Activated CD4-positive, alpha-beta T cell treated with anti-CD3 and anti-CD28 coated beads, Interleukin-10, Interleukin-2, amounts not matched to agents 100 ng/mL and 50 ng/mL, durations not matched to agents 16 hours and 8 hours (primary cell): ENCODE results near the gene WIZ.

Experiments used
- DNase-seq: peaks from one replicate; pipeline ENCODE4 v3.0.0-alpha.2; 2020

The WIZ gene

DNA sequence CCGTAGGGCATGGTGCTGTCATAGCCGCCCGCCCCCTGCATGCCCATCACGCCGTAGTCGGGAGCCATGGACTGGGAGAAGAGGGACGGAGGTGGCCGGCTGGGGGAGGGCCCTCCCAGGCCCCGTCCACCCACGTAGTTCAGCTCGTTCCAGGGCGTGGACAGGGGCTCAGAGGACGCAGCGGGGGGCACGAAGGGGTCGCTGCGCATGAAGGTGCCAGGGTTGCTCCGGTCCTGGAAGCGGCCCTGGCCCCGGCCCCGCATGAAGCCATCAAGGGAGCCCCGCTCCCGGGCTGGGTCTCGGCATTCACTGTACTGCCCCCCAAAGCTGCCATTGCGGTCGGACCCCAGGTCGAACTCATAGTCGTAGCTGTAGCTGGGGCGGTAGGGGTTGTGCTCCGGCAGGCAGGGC, 76.9 kb downstream of the WIZ start:
- no peak for DNase-seq

DNA sequence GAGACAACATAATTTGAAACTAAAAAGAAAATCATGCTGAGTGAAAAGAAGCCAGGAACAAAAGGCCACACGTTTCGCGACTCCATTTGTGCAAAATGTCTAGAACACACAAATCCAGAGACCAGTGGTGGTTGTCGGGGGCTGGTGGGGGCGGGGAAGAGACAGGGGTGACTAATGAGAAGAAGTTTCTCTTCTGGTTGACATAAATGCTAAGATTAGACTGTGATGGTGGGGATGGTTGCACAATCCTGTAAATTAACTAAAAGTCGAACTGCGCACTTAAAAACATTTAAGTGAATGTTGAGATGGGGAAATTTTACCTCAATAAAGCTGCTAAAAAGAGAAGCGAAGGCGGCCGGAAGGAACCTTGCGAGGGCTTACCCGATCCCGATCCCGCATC, 77.3 kb downstream of the WIZ start:
- DNase-seq: no peak

DNA sequence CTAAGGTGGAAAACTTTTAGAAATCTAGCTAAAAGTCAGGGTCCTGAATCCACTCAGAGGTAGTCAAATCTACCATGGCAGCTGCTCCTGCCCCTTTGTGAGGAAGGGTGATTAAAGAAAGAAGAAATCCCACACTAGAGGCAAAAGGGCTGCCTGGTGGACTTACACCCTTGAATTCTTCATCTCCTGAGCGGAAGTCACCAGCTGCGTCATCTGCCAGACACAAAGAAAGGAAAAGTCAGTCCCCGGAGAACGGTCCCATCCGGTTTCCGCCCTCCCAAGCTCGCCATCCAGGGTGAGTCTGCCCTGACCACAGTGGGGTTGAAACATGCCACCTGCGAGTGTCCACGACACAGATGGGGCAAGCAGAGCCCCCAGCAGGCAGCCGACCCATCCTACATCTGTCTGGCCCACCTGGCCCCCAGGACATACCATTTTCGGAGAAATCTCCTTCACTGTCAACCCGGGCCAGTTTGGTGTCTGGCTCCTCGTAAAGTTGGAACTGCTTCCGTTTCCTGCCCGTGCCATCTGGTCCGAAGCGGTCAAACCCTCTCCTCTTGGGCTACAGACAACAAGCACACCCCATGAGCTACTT, 77.9 kb downstream of the WIZ start:
- no peak for DNase-seq

DNA sequence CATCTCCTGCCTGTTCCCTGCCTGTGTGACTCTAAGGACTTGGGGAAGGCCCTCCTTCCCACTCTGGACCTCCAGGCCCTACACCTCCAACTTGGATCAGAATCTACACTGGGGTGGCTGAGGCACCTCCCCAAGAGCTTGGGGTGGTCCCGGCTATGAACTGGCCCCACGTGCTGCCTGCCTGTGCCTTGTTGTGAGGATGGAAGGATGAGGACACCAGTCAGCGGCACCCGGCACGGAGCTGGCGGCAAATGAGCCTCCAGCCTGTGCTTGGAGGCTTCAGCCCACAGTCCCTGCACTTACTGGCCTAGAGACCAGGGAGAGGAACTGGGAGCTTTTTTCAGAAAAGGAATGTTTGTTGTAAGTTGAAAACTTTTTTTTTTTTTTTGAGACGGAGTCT, 78.6 kb downstream of the WIZ start:
- DNase-seq: no peak
